ENCODE measurements around the gene HAPLN3.

HAPLN3 gene

GRCh38 chr15:88896333-88897033 lies 1.1 kb upstream of the HAPLN3 start:
- DNase-seq (ENCODE audit: low read depth in 2 of 2), result no peak

DNA sequence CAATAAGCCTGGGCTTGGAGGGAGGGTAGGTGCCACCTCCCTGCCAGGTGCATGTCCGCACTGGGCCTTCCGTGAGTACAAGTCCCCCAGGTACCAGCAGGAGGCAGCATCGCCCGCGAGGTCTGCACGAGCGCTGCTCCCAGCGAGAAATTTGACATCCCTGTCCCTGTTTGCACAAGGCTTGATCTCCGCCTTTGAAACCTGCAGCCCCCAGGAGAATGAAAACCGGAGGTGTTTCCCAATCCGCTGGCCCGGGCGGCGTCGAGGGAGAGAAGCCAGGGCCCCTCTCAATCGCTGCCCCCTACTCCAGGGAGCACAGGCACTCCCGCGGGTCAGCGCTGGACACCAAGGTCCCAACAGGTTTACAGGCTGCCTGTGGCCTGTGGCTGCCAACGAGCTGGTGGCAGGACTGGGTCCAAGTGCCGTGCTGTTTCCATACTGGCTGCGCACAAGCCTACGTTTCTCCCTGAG lies 961 bp downstream of the HAPLN3 start:
- DNase-seq (ENCODE audit: low read depth in 2 of 2), result peak; percentile 83 to 87

DNA sequence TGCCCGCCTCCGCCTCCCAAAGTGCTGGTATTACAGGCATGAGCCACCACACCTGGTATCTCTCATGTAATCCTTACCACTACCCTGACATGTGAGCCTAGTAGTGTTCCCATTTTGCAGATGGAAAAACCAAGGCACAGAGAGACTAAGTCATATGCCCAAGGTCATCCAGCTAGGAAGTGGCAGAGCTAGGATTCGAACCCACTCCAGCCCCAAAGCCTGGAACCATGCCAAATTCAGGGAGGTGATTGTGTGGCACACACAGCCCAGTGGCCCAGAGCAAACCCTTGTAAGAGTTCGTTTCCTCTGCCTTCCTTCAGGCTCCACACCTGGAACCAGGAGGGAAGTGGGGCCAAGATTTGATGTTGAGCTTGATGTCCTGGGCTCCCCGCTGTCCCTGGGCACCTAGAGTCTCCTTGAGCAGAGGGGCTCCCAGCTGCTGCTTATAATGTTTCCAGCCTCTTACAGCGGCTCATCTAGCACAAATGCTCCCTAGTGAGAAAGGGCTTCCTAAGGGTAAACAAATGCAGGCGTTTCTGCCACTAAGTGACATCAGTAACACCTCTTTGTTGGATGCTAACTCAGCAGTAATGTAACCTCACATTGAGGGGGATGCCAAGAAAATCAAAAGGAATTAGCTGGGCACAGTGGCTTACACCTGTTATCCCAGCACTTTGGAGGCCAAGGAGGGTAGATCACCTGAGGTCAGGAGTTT lies 3.6 kb downstream of the HAPLN3 start:
- DNase-seq (ENCODE audit: low read depth in 2 of 2), result no peak

DNA sequence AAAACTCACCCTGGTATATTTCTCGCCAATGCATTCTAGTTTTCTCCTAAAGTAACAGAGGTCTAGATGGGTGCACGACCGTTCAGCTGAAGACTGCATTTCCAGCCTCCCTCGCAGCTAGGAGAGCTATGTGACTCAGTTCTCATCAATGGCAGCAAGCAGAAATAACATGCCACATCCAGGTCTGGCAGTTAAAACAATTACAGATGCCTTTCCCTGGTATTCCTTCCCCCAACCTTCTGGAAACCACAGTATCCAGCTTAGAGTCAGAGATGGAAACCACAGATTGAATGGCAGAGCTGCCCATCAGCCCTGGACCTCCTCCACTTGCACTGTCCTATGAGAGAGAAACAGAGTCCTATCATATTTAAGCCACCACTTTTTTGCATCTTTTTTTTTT lies 4.8 kb downstream of the HAPLN3 start:
- no peak for DNase-seq (ENCODE audit: low read depth in 2 of 2)

DNA sequence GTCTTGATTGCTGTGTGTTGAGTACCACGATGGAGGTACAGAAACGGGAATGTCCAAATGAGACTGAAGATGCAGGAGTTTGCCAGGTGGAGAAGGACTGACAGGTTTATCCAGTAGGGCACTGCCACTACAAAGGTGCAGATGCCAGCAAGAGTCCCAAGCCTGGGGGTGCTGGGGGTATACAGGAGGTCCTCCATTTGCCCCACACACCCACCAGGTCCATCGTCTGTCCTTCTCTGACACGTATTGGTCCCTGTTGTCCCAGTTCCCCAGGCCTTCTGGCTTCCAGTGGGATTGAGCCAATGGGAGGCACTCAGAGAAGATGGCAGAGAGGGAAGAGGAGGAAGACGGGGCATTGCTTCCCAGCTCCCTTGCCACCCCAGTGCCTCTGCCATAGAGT lies 6.6 kb downstream of the HAPLN3 start:
- no peak for DNase-seq (ENCODE audit: low read depth in 2 of 2)

DNA sequence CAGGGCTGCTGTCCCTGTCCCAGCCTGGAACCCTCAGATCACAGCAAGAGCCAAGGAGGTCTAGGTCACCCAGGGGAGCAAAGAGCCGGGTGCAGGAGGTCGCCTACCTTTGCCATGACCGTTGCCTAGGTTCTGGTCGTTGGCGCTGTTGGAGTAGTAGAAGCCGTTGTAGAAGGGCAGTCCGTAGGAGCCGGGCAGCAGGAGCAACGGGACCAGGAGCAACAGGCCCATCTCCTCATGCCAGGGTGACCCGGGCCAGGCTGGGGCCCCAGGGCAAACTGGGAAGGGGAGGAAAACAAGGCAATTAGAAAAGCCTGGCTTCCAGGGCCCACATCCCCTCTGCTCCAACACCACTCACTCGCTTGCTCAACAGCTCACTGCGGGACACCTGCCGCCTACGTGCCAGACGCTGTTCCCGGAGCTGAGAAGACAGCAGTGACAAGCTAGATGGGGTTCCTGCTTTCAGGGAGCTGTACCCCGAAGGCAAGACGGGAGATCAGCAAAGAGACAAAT lies 8.2 kb downstream of the HAPLN3 start:
- DNase-seq (ENCODE audit: low read depth in 2 of 2), result no peak

- no peak for DNase-seq (ENCODE audit: low read depth in 2 of 2)
Measured at GRCh38 chr15:88882785-88883184, 12.6 kb downstream of the HAPLN3 start.

GRCh38 chr15:88881775-88882174 lies 13.6 kb downstream of the HAPLN3 start:
- no peak for DNase-seq (ENCODE audit: low read depth in 2 of 2)

- DNase-seq (ENCODE audit: low read depth in 2 of 2), result no peak
Measured at GRCh38 chr15:88880944-88881740, 14.2 kb downstream of the HAPLN3 start.

DNA sequence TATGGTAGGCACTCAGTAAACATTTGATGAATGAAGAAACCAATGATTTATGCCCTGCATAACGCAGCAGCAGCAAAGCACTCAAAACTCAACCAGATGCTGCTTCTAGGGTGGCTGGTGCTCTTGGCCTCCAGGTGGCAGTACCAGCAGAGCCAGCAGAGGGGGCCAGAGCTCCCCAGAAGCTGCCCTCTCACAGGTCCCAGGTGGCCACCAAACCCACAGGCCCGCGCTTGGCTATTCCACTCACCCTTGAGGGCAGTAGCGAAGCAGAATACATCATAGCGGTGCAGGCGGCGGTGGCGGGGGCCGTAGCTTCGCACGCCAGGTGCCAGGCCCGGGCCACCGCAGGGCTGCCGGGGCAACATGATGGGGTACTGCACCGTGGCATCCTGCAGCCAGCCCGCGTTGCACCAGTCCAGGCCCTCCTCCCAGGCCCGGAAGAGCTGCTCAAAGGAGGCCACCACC lies 16.6 kb downstream of the HAPLN3 start:
- DNase-seq (ENCODE audit: low read depth in 2 of 2), result peak in 1 of 2 donors; percentile 35

GRCh38 chr15:88877906-88878305 lies 17.4 kb downstream of the HAPLN3 start:
- DNase-seq (ENCODE audit: low read depth in 2 of 2), result no peak

GRCh38 chr15:88877415-88877814 lies 17.9 kb downstream of the HAPLN3 start:
- no peak for DNase-seq (ENCODE audit: low read depth in 2 of 2)

DNA sequence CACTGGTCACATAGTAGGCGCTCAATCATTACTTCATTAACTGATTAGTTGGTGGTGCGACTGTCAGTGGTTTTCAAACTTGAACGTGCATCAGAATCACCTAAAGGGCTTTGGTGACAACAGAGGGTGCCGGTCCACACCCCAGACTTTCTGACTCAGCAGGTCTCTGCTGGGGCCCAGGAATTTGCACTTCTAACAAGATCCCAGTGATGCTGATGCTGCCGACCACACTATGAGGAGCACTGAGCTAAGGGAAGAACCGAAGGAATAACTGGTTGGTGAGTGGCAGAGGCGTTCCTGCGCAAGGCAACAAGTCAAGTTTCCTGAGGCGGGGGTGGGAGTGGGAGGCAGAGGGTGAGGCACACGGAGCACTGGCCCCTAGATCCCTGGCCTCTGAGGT lies 18.8 kb downstream of the HAPLN3 start:
- DNase-seq (ENCODE audit: low read depth in 2 of 2), result no peak

DNA sequence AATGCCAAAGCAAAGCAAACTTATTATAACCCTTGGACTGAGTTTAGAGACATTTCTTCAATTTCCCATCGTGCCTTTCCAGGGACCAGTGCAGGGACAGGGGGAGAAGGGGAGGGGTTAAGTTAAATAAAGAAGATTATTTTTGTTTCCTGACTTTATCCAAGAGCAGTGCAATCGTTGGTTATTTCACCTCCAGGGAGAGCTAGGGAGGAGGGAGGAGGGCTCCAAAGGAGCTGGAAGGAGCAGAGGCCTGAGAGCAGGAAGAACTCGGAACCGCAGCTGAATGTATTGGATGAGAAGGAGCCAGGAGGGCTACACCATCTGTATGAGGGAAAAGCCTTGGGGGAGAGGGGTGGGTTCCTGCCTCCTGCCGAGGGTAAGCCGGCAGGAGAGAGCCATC lies 20.7 kb downstream of the HAPLN3 start:
- no peak for DNase-seq (ENCODE audit: low read depth in 2 of 2)

DNA sequence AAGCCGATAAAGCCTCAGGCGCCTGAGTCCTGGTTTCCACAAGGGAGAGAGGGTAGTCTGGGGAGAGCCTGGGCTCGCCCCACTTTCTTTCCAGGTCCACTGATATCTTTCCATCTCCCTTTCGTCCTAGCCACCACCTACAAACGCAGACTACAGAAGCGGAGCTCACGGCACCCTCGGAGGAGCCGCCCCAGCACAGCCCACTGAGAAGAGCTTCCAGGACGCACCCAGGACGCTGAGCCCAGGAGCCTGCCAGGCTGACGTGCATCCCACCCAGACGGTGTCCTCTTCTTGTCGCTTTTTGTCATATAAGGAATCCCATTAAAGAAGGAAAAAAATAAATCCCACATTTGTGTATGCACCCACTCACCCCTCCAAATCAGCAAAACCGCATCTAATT lies 21.1 kb downstream of the HAPLN3 start:
- no peak for DNase-seq (ENCODE audit: low read depth in 2 of 2)

DNA sequence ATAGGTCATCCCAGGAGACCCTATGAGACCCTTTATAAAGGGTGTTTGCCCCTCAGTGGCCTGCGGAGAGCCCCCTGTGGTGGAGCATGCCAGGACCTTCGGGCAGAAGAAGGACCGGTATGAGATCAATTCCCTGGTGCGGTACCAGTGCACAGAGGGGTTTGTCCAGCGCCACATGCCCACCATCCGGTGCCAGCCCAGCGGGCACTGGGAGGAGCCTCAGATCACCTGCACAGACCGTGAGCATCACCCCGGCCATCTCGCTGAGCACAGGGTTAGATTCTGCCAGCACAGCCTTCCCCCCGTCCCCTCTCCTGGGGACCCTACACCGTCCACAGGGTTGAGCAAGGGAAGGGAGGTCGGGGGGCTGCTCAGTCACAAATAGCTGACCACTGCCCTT lies 21.6 kb downstream of the HAPLN3 start:
- no peak for DNase-seq (ENCODE audit: low read depth in 2 of 2)

- no peak for DNase-seq (ENCODE audit: low read depth in 2 of 2)
Measured at GRCh38 chr15:88872706-88873105, 22.6 kb downstream of the HAPLN3 start.

DNA sequence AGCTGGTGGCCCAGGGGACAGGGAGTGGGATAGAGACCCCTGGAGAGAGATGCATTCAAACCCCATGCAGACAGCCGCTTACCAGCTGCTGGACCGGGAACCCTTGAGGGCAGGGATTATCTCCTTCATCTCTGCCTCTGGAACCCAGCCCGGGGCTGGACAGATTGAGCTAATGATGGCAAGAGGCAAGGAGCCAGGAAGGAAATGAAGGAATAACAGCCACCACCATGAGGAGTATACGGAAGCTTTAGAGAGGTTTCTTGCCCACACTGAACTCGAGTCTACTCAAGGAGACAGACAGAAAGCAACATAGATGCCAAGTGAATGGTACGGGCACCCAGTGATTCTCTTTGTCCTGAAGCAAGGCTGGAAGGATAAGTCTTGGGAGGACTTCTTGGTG lies 23.2 kb downstream of the HAPLN3 start:
- DNase-seq (ENCODE audit: low read depth in 2 of 2), result no peak

DNA sequence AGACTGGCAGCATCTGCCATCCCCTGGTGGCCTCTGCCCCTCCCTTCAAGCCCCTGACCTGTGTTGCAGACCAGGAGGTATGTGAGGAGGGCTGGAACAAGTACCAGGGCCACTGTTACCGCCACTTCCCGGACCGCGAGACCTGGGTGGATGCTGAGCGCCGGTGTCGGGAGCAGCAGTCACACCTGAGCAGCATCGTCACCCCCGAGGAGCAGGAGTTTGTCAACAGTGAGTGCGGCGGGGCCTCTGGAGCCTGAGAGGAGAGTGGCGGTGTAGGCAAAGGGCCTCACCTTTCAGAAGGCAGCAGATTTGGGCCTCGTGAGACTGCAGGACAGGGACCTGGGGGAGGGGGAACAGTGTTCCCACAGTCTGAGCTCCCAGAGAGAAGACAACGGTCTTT lies 24.0 kb downstream of the HAPLN3 start:
- no peak for DNase-seq (ENCODE audit: low read depth in 2 of 2)

DNA sequence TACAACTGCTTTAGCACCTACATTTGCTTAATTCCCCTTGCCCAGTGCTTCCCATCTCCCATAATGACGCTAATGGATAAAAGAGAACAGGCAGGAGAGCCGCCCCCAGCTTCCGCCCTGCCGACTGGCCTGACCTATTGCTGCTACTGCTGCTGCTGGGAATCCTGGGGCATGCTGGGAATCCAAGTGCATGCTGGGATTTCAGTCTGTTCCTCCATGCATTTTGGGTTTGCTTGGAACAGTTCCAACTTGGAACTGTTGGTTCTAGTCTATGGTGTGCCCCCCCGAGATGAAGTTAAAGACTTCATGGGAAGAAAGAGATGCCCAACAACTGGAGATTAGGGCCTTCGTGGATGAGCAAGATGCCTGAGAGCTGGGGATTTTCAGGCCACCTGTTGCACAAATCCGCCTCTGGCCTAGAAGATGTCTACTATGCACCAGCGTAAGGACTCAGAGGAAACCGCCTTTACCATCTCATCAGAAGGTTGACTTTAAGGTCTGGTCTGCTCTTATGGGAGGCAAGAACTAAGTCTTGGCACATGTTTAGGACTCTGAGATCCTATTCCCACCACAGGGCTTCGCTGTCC lies 29.0 kb downstream of the HAPLN3 start:
- DNase-seq (ENCODE audit: low read depth in 2 of 2), result no peak

- no peak for DNase-seq (ENCODE audit: low read depth in 2 of 2)
Measured at GRCh38 chr15:88865498-88866099, 29.7 kb downstream of the HAPLN3 start.
